ENCODE measurements around the gene USP17L5.
"Not testable (repeated sequence)": the region's sequence is repeated elsewhere in the genome, so short reads cannot be mapped to it uniquely, and the experiment has no call there.

Gene USP17L5
- total RNA-seq, result 0 reads per million in 3 donors

- H3K4me1 ChIP-seq (ENCODE audit: control insufficient read depth, insufficient read depth, low read length, poor library complexity, severe bottlenecking); H3K27ac ChIP-seq (ENCODE audit: insufficient read depth, low read length, poor library complexity, severe bottlenecking); H3K4me3 ChIP-seq (ENCODE audit: insufficient read depth, low read depth, low read length, poor library complexity, severe bottlenecking); H3K36me3 ChIP-seq (ENCODE audit: control insufficient read depth, insufficient read depth, low read length); DNase-seq; H3K27me3 ChIP-seq (replicated peaks; ENCODE audit: control insufficient read depth, insufficient read depth, low read length, poor library complexity, severe bottlenecking); H3K9me3 ChIP-seq (ENCODE audit: control insufficient read depth, low read length): not testable (repeated sequence)
Observed at GRCh38 chr4:9339103-9339502, at the start of gene USP17L5. USP17L5 (plus strand) TSS chr4:9339403; CDS start chr4:9339403, 0 bp downstream.

- H3K27me3 ChIP-seq (replicated peaks; ENCODE audit: control insufficient read depth, insufficient read depth, low read length, poor library complexity, severe bottlenecking); H3K36me3 ChIP-seq (ENCODE audit: control insufficient read depth, insufficient read depth, low read length); DNase-seq; H3K4me3 ChIP-seq (ENCODE audit: insufficient read depth, low read depth, low read length, poor library complexity, severe bottlenecking); H3K4me1 ChIP-seq (ENCODE audit: control insufficient read depth, insufficient read depth, low read length, poor library complexity, severe bottlenecking); H3K9me3 ChIP-seq (ENCODE audit: control insufficient read depth, low read length); H3K27ac ChIP-seq (ENCODE audit: insufficient read depth, low read length, poor library complexity, severe bottlenecking): not testable (repeated sequence)
Observed at GRCh38 chr4:9324191-9324590, 15.0 kb upstream of the USP17L5 start.

- H3K9me3 ChIP-seq (ENCODE audit: control insufficient read depth, low read length); DNase-seq; H3K27me3 ChIP-seq (replicated peaks; ENCODE audit: control insufficient read depth, insufficient read depth, low read length, poor library complexity, severe bottlenecking); H3K27ac ChIP-seq (ENCODE audit: insufficient read depth, low read length, poor library complexity, severe bottlenecking); H3K4me3 ChIP-seq (ENCODE audit: insufficient read depth, low read depth, low read length, poor library complexity, severe bottlenecking); H3K36me3 ChIP-seq (ENCODE audit: control insufficient read depth, insufficient read depth, low read length); H3K4me1 ChIP-seq (ENCODE audit: control insufficient read depth, insufficient read depth, low read length, poor library complexity, severe bottlenecking): not testable (repeated sequence)
Observed at GRCh38 chr4:9324865-9325264, 14.3 kb upstream of the USP17L5 start, which contains the start of gene USP17L24. USP17L24 (plus strand) TSS chr4:9325165; CDS start chr4:9325165, 0 bp downstream.

GRCh38 chr4:9329611-9330010 lies 9.6 kb upstream of the USP17L5 start, which contains the start of gene USP17L25:
USP17L25 (plus strand) TSS chr4:9329911; CDS start chr4:9329911, 0 bp downstream.
- H3K27me3 ChIP-seq (replicated peaks; ENCODE audit: control insufficient read depth, insufficient read depth, low read length, poor library complexity, severe bottlenecking); DNase-seq; H3K36me3 ChIP-seq (ENCODE audit: control insufficient read depth, insufficient read depth, low read length); H3K4me1 ChIP-seq (ENCODE audit: control insufficient read depth, insufficient read depth, low read length, poor library complexity, severe bottlenecking); H3K4me3 ChIP-seq (ENCODE audit: insufficient read depth, low read depth, low read length, poor library complexity, severe bottlenecking); H3K9me3 ChIP-seq (ENCODE audit: control insufficient read depth, low read length); H3K27ac ChIP-seq (ENCODE audit: insufficient read depth, low read length, poor library complexity, severe bottlenecking): not testable (repeated sequence)

- not testable (repeated sequence) for H3K27ac ChIP-seq (ENCODE audit: insufficient read depth, low read length, poor library complexity, severe bottlenecking); H3K27me3 ChIP-seq (replicated peaks; ENCODE audit: control insufficient read depth, insufficient read depth, low read length, poor library complexity, severe bottlenecking); H3K4me3 ChIP-seq (ENCODE audit: insufficient read depth, low read depth, low read length, poor library complexity, severe bottlenecking); H3K9me3 ChIP-seq (ENCODE audit: control insufficient read depth, low read length); H3K4me1 ChIP-seq (ENCODE audit: control insufficient read depth, insufficient read depth, low read length, poor library complexity, severe bottlenecking); DNase-seq; H3K36me3 ChIP-seq (ENCODE audit: control insufficient read depth, insufficient read depth, low read length)
Observed at GRCh38 chr4:9334358-9334757, 4.8 kb upstream of the USP17L5 start, which contains the start of gene USP17L26. USP17L26 (plus strand) TSS chr4:9334658; CDS start chr4:9334658, 0 bp downstream.

GRCh38 chr4:9343848-9344247 lies 4.6 kb downstream of the USP17L5 start, which contains the start of gene USP17L27:
USP17L27 (plus strand) TSS chr4:9344148; CDS start chr4:9344148, 0 bp downstream.
- not testable (repeated sequence) for H3K27ac ChIP-seq (ENCODE audit: insufficient read depth, low read length, poor library complexity, severe bottlenecking); H3K27me3 ChIP-seq (replicated peaks; ENCODE audit: control insufficient read depth, insufficient read depth, low read length, poor library complexity, severe bottlenecking); H3K9me3 ChIP-seq (ENCODE audit: control insufficient read depth, low read length); H3K4me3 ChIP-seq (ENCODE audit: insufficient read depth, low read depth, low read length, poor library complexity, severe bottlenecking); DNase-seq; H3K36me3 ChIP-seq (ENCODE audit: control insufficient read depth, insufficient read depth, low read length); H3K4me1 ChIP-seq (ENCODE audit: control insufficient read depth, insufficient read depth, low read length, poor library complexity, severe bottlenecking)

GRCh38 chr4:9348593-9348992 lies 9.4 kb downstream of the USP17L5 start, which contains the start of gene USP17L28:
USP17L28 (plus strand) TSS chr4:9348893; CDS start chr4:9348893, 0 bp downstream.
- not testable (repeated sequence) for H3K27me3 ChIP-seq (replicated peaks; ENCODE audit: control insufficient read depth, insufficient read depth, low read length, poor library complexity, severe bottlenecking); H3K36me3 ChIP-seq (ENCODE audit: control insufficient read depth, insufficient read depth, low read length); H3K4me1 ChIP-seq (ENCODE audit: control insufficient read depth, insufficient read depth, low read length, poor library complexity, severe bottlenecking); H3K9me3 ChIP-seq (ENCODE audit: control insufficient read depth, low read length); H3K4me3 ChIP-seq (ENCODE audit: insufficient read depth, low read depth, low read length, poor library complexity, severe bottlenecking); H3K27ac ChIP-seq (ENCODE audit: insufficient read depth, low read length, poor library complexity, severe bottlenecking); DNase-seq

- not testable (repeated sequence) for H3K36me3 ChIP-seq (ENCODE audit: control insufficient read depth, insufficient read depth, low read length); H3K4me1 ChIP-seq (ENCODE audit: control insufficient read depth, insufficient read depth, low read length, poor library complexity, severe bottlenecking); H3K4me3 ChIP-seq (ENCODE audit: insufficient read depth, low read depth, low read length, poor library complexity, severe bottlenecking); H3K27me3 ChIP-seq (replicated peaks; ENCODE audit: control insufficient read depth, insufficient read depth, low read length, poor library complexity, severe bottlenecking); H3K9me3 ChIP-seq (ENCODE audit: control insufficient read depth, low read length); H3K27ac ChIP-seq (ENCODE audit: insufficient read depth, low read length, poor library complexity, severe bottlenecking); DNase-seq
Observed at GRCh38 chr4:9350866-9351265, 11.7 kb downstream of the USP17L5 start.

GRCh38 chr4:9353338-9353737 lies 14.1 kb downstream of the USP17L5 start, which contains the start of gene USP17L29:
USP17L29 (plus strand) TSS chr4:9353638; CDS start chr4:9353638, 0 bp downstream.
- H3K36me3 ChIP-seq (ENCODE audit: control insufficient read depth, insufficient read depth, low read length); H3K4me1 ChIP-seq (ENCODE audit: control insufficient read depth, insufficient read depth, low read length, poor library complexity, severe bottlenecking); DNase-seq; H3K27ac ChIP-seq (ENCODE audit: insufficient read depth, low read length, poor library complexity, severe bottlenecking); H3K9me3 ChIP-seq (ENCODE audit: control insufficient read depth, low read length); H3K4me3 ChIP-seq (ENCODE audit: insufficient read depth, low read depth, low read length, poor library complexity, severe bottlenecking); H3K27me3 ChIP-seq (replicated peaks; ENCODE audit: control insufficient read depth, insufficient read depth, low read length, poor library complexity, severe bottlenecking): not testable (repeated sequence)

GRCh38 chr4:9362829-9363228 lies 23.6 kb downstream of the USP17L5 start, which contains the start of gene USP17L30:
USP17L30 (plus strand) TSS chr4:9363129; CDS start chr4:9363129, 0 bp downstream.
- not testable (repeated sequence) for H3K9me3 ChIP-seq (ENCODE audit: control insufficient read depth, low read length); H3K36me3 ChIP-seq (ENCODE audit: control insufficient read depth, insufficient read depth, low read length); H3K27me3 ChIP-seq (replicated peaks; ENCODE audit: control insufficient read depth, insufficient read depth, low read length, poor library complexity, severe bottlenecking); H3K4me3 ChIP-seq (ENCODE audit: insufficient read depth, low read depth, low read length, poor library complexity, severe bottlenecking); H3K27ac ChIP-seq (ENCODE audit: insufficient read depth, low read length, poor library complexity, severe bottlenecking); H3K4me1 ChIP-seq (ENCODE audit: control insufficient read depth, insufficient read depth, low read length, poor library complexity, severe bottlenecking); DNase-seq
